ENCODE data around the gene RNF217. TPM values are rescaled to one million over a fixed set of nuclear protein-coding genes. Genes with fewer than 3 reads are reported as not detected.

Gene RNF217
- total RNA-seq, 1 experiment from 2014 or later: 37.7 TPM

DNA sequence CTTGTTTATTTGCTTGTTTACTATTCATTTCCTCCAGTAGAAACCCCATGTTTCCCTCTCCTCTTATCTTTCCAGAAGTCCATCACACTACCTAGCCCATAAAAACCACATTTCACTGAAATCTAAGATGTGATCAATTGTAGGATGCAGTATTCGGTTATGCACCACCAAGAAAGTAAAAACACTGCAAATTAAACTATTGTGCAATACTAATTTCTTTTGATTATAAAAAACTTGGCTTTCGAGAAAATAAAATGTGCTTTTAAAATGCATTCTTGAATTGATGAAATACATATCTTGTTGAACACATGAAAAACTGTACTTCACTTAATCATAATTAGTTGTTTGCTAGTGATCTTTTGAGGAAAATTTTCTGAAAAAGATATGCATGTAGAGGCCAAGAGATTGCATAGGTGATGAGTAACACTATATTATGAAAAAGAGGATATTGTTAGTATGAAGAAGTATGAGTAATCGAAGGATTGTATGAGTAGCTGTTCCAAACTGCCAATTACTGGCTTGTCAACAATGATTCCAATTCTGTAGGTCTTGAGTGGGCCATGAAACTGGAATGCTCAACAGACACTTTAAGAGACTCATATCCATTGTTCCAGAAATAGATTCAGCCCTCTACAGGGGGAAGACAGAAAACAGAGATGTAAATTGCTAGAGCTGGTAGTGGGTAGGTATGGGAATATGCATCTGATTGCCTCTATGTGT lies 79.7 kb downstream of the RNF217 start:
- ATAC-seq: 0 out of 2 replicates have a peak, but pooled peaks have one; percentile 21

DNA sequence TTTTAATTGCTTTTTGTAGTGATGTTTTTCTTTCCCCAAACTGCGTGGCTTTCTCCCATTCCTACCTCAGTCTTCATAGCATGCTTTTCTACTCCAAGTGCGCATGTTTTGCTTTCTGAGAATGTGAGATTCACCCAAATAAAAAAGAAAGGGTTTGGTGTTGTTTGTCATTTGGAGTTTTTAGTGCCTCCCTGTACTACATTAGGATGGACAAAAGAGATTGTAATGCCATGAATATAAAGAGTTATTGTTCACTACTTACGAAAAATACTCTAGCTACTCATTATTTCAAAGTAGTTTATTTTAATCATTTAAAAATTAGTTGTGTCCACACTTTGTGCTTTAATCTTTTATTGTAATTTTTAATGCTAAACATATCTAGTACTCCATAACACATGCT lies 81.8 kb downstream of the RNF217 start:
- H3K9me3 ChIP-seq (ENCODE audit: control insufficient read depth, insufficient read depth, low read depth, low read length): no peaks in the 10 kb centered on the region
- POLR2A ChIA-PET: interaction anchor here (0.6 kb wide), 1 partner anchor 140 kb away, joined by 3 read pairs; no protein-coding TSS in a partner anchor
- TF ChIP-seq TCF7L2 (IDR thresholded peaks at IDR 0.05; ENCODE audit: low read depth, low read length) (no peak), SIN3A (IDR thresholded peaks at IDR 0.05; ENCODE audit: borderline replicate concordance, insufficient read depth, low read depth, low read length) (no peak), POLR2AphosphoS5 (IDR thresholded peaks at IDR 0.05; ENCODE audit: low read depth, low read length) (no peak), REST (IDR thresholded peaks at IDR 0.05; ENCODE audit: insufficient read depth in 1 of 2, low read depth in 2 of 2, low read length in 1 of 2) (no peak)
- TF ChIP-seq, protein P1, sequence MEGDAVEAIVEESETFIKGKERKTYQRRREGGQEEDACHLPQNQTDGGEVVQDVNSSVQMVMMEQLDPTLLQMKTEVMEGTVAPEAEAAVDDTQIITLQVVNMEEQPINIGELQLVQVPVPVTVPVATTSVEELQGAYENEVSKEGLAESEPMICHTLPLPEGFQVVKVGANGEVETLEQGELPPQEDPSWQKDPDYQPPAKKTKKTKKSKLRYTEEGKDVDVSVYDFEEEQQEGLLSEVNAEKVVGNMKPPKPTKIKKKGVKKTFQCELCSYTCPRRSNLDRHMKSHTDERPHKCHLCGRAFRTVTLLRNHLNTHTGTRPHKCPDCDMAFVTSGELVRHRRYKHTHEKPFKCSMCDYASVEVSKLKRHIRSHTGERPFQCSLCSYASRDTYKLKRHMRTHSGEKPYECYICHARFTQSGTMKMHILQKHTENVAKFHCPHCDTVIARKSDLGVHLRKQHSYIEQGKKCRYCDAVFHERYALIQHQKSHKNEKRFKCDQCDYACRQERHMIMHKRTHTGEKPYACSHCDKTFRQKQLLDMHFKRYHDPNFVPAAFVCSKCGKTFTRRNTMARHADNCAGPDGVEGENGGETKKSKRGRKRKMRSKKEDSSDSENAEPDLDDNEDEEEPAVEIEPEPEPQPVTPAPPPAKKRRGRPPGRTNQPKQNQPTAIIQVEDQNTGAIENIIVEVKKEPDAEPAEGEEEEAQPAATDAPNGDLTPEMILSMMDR (IDR thresholded peaks at IDR 0.05): no peak
- intact Hi-C loops (cut with micrococcal nuclease; ENCODE audit: unreplicated experiment): no loop called here
- H3K27me3 ChIP-seq (ENCODE audit: control insufficient read depth, insufficient read depth, low read length): no peaks in the 10 kb centered on the region
- H3K36me3 ChIP-seq (ENCODE audit: control insufficient read depth, insufficient read depth, low read length): no peaks in the 10 kb centered on the region
- no peak for ATAC-seq
- no peak overlapping the region for H3K27ac ChIP-seq (ENCODE audit: low read length)
- H3K4me3 ChIP-seq (ENCODE audit: low read depth in 2 of 2, low read length in 2 of 2): no peak overlapping the region
- H3K4me1 ChIP-seq (ENCODE audit: control insufficient read depth, insufficient read depth, low read length): no peaks in the 10 kb centered on the region
- CTCF ChIA-PET: no interaction called here
- BruUV-seq (replicated peaks): no TSS peak
- in situ Hi-C loops (cut with HindIII; ENCODE audit: low pct_unique_long_range_greater_than_20kb, low sequenced_read_pairs): no loop called here
- DNase-seq (ENCODE audit: low read depth, low spot score): no peak

More for the DNA sequence above, 79.7 kb downstream of the RNF217 start:
- Histone ChIP-seq H3K4me1 (ENCODE audit: control insufficient read depth, insufficient read depth, low read length) (no peaks in the 10 kb centered on the region), H3K27me3 (ENCODE audit: control insufficient read depth, insufficient read depth, low read length) (no peaks in the 10 kb centered on the region), H3K36me3 (ENCODE audit: control insufficient read depth, insufficient read depth, low read length) (no peaks in the 10 kb centered on the region), H3K4me3 (ENCODE audit: low read depth in 2 of 2, low read length in 2 of 2) (no peak overlapping the region), H3K9me3 (ENCODE audit: control insufficient read depth, insufficient read depth, low read depth, low read length) (no peaks in the 10 kb centered on the region), H3K27ac (ENCODE audit: low read length) (no peak overlapping the region)
- TF ChIP-seq POLR2AphosphoS5 (IDR thresholded peaks at IDR 0.05; ENCODE audit: low read depth, low read length): no peak
- no peak for TF ChIP-seq REST (IDR thresholded peaks at IDR 0.05; ENCODE audit: insufficient read depth in 1 of 2, low read depth in 2 of 2, low read length in 1 of 2)
- TF ChIP-seq SIN3A (IDR thresholded peaks at IDR 0.05; ENCODE audit: borderline replicate concordance, insufficient read depth, low read depth, low read length): no peak
- no peak for TF ChIP-seq TCF7L2 (IDR thresholded peaks at IDR 0.05; ENCODE audit: low read depth, low read length)
- TF ChIP-seq, protein P1 (IDR thresholded peaks at IDR 0.05): no peak
- intact Hi-C loops (cut with micrococcal nuclease; ENCODE audit: unreplicated experiment) (no loop called here), in situ Hi-C loops (cut with HindIII; ENCODE audit: low pct_unique_long_range_greater_than_20kb, low sequenced_read_pairs) (no loop called here)
- BruUV-seq (replicated peaks): no TSS peak
- POLR2A ChIA-PET: no interaction called here
- CTCF ChIA-PET: no interaction called here
- no peak for DNase-seq (ENCODE audit: low read depth, low spot score)
